AG04450 (cell line): ENCODE data around the gene SMARCB1. TPM values are rescaled to one million over a fixed set of nuclear protein-coding genes. Genes with fewer than 3 reads are reported as not detected.
A peak's percentile ranks its signal among the peaks of the same experiment; 100 is the strongest.

ENCODE experiments used
- CTCF ChIA-PET: fragments of 300-600, 350-600 bp; formaldehyde crosslinking; extraction: SDS; loops from one replicate; lab custom pipeline; 2022; ENCODE audit warnings: antibody characterized with exemption, inconsistent platforms; lab: Charles Lee
- POLR2A ChIA-PET: fragments of 350-600 bp; formaldehyde crosslinking; extraction: SDS; loops from one replicate; lab custom pipeline; 2021; ENCODE audit warnings: antibody characterized with exemption, inconsistent platforms; lab: Yijun Ruan, JAX
- DNase-seq: peaks from one replicate; pipeline ENCODE4 v3.0.0-alpha.2; 2011; ENCODE audit warnings: low read depth, low spot score
- H3K27ac ChIP-seq: one replicate; pipeline ENCODE4 v1.5.1; 2012; ENCODE audit warnings: low read depth, low read length, control low read depth
- H3K27me3 ChIP-seq: one replicate; pipeline ENCODE4 v1.6.0; 2012; ENCODE audit warnings: low read length; ENCODE audit not compliant: control insufficient read depth, insufficient read depth
- H3K4me3 ChIP-seq: 2 replicates; pipeline ENCODE4 v1.5.1; 2011; ENCODE audit warnings: mild to moderate bottlenecking, low read depth, low read length, control low read depth
- H3K9me3 ChIP-seq: 2 replicates; pipeline ENCODE4 v1.5.1; 2012; ENCODE audit warnings: low read length; ENCODE audit not compliant: control insufficient read depth, insufficient read depth
- polyA plus RNA-seq: library from polyadenylated mRNA; depleted of rRNA; stranded (reverse); fragments of >200 nt; gene quantifications from 2 replicates; pipeline ENCODE4 v1.2.3, GENCODE V29; 2011
- TF ChIP-seq, protein P1 (sequence below): IDR thresholded peaks from 2 replicates; pipeline ENCODE4 v1.5.1; 2011; ENCODE audit warnings: low read depth, low read length, control low read depth, inconsistent platforms

SMARCB1 gene
- polyA plus RNA-seq, 1 experiment = 180 TPM

DNA sequence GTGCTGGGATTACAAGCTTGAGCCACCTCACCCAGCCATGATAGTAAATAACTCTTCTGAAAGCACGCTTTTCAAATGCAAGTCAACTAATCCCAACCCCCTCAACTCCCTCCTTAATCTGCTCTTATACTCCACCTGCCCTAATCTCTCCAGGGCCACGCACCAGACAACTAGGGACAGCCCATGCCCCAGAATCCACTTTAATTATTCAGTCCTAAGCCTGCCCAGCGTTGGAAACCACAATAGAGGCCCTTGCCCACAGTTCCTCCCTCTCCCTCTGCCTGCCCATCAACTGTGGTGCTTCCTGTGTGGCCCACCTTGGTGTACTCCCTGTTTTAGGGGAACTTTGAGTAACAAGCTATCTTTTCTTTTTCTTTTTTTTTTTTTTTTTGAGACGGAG lies 29.9 kb upstream of the SMARCB1 start:
- ChIA-PET CTCF (interaction anchor here (0.7 to 1.5 kb wide), 3 partner anchors 11 to 475 kb away, joined by 3 to 4 read pairs (median 4); partner anchors contain the start of gene CHCHD10), POLR2A (no interaction called here)
- Histone ChIP-seq H3K27me3 (no peaks in the 10 kb centered on the region), H3K27ac (no peak overlapping the region), H3K4me3 (no peak overlapping the region), H3K9me3 (no peaks in the 10 kb centered on the region)
- DNase-seq = no peak
- TF ChIP-seq, protein P1, sequence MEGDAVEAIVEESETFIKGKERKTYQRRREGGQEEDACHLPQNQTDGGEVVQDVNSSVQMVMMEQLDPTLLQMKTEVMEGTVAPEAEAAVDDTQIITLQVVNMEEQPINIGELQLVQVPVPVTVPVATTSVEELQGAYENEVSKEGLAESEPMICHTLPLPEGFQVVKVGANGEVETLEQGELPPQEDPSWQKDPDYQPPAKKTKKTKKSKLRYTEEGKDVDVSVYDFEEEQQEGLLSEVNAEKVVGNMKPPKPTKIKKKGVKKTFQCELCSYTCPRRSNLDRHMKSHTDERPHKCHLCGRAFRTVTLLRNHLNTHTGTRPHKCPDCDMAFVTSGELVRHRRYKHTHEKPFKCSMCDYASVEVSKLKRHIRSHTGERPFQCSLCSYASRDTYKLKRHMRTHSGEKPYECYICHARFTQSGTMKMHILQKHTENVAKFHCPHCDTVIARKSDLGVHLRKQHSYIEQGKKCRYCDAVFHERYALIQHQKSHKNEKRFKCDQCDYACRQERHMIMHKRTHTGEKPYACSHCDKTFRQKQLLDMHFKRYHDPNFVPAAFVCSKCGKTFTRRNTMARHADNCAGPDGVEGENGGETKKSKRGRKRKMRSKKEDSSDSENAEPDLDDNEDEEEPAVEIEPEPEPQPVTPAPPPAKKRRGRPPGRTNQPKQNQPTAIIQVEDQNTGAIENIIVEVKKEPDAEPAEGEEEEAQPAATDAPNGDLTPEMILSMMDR = no peak

- no peaks in the 10 kb centered on the region for H3K27me3 ChIP-seq
- POLR2A ChIA-PET = no interaction called here
- no peak overlapping the region for H3K27ac ChIP-seq
- DNase-seq = no peak
- no peaks in the 10 kb centered on the region for H3K9me3 ChIP-seq
- CTCF ChIA-PET = interaction anchor here (1.7 kb wide), 1 partner anchor 90 kb away, joined by 6 read pairs; no protein-coding TSS in a partner anchor
- no peak overlapping the region for H3K4me3 ChIP-seq
- TF ChIP-seq, protein P1 = no peak
Measured at GRCh38 chr22:23759566-23759965, 27.2 kb upstream of the SMARCB1 start.

GRCh38 chr22:23760056-23760455 lies 26.7 kb upstream of the SMARCB1 start:
- TF ChIP-seq, protein P1 = no peak
- DNase-seq = no peak
- Histone ChIP-seq H3K4me3 (no peak overlapping the region), H3K27ac (no peak overlapping the region), H3K27me3 (no peaks in the 10 kb centered on the region), H3K9me3 (no peaks in the 10 kb centered on the region)
- ChIA-PET POLR2A (no interaction called here), CTCF (interaction anchor here (1.7 kb wide), 1 partner anchor 90 kb away, joined by 6 read pairs; no protein-coding TSS in a partner anchor)

DNA sequence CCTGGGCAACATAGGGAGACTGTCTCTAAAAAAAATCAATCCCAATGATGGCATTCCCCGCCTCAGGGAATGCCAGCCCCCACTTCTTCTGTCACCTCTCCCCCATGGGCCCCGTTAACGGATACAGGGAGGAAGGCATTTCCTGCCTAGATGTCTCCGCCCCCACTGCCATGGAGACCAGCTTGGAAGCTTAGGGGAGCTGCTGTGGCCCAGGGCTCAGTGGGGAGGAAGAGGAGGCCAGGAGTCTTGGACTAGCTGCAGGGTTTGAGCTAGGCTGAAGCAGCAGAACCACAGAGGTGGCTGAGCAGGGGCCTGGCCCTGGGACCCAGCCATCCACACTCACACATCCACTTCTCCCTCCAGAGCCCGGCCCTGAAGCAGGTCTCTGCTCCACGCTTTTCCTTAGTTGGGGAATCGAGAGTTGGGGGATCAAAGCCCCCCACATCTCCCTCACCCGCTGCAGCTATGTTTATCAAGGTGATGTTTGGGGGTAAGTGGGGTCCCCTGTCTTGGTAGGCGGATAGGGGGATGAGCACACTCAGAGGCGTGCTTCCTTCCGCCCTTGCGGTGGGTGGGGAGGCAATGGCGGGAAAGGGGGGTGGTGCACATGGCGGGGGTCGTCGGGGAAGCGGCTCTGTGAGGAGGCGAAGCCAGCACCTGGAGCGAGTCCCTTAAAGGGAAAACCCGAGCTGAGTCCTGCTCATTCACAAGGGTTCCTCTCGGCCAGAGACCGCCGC lies 23.8 kb upstream of the SMARCB1 start, which contains the start of gene C22orf15:
Gene C22orf15, plus strand, starts transcription at position 149 of the 737 bp plus-strand sequence. Its CDS starts 317 bp downstream, at position 466.
- TF ChIP-seq, protein P1 = no peak
- no peaks in the 10 kb centered on the region for H3K27me3 ChIP-seq
- peak within 1 kb of the TSS; percentile 50 for H3K4me3 ChIP-seq
- no peak for DNase-seq
- H3K27ac ChIP-seq = no peak within 1 kb of the TSS
- no peaks in the 10 kb centered on the region for H3K9me3 ChIP-seq
- ChIA-PET CTCF (interaction anchor here (0.5 to 1.6 kb wide), 4 partner anchors 24 to 176 kb away, joined by 3 to 8 read pairs (median 4); partner anchors contain the start of gene SMARCB1), POLR2A (interaction anchor here (0.5 to 1.2 kb wide), 2 partner anchors 12 to 45 kb away, joined by 3 read pairs; partner anchors contain the start of gene ZNF70)

DNA sequence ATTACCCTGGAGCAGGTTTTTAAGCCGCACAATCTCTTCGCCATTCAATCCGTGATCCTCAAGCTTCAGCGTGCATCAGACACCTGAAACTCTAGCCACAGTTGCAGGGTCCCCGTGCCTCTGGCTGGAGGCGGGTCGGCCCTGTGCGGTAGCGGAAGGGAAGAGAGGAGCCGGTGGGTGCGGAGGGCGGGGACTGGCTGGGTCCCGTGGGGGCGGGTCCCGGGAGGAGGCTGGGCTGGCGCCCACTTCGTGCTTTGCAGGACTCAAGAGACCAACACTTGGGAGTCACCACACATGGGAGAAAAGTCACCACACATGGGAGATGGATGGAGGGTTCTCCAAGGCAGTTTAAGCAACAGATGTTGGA lies 23.2 kb upstream of the SMARCB1 start:
- ChIA-PET CTCF (interaction anchor here (0.7 to 1.6 kb wide), 2 partner anchors 23 to 86 kb away, joined by 4 to 8 read pairs; partner anchors contain the start of gene SMARCB1), POLR2A (interaction anchor here (0.5 kb wide), 1 partner anchor 124 kb away, joined by 3 read pairs; no protein-coding TSS in a partner anchor)
- Histone ChIP-seq H3K27ac (no peak overlapping the region), H3K27me3 (no peaks in the 10 kb centered on the region), H3K4me3 (peak overlapping the region; percentile 50), H3K9me3 (no peaks in the 10 kb centered on the region)
- TF ChIP-seq, protein P1 = no peak
- no peak for DNase-seq
